KMS-11 (cell line): ENCODE results near the gene MROH7.
"Not testable (repeated sequence)": the region's sequence is repeated elsewhere in the genome, so short reads cannot be mapped to it uniquely, and the experiment has no call there.

Source experiments
- H2AFZ ChIP-seq: fragments of 200-600 bp; sonication (generic); 2 replicates; pipeline ENCODE4 v1.6.1; 2016; ENCODE audit warnings: antibody characterized with exemption, mixed run types, low read depth
- H3K27ac ChIP-seq: fragments of 200-600 bp; sonication (generic); 2 replicates; pipeline ENCODE4 v1.6.1; 2016; ENCODE audit warnings: mild to moderate bottlenecking, mixed run types
- H3K27me3 ChIP-seq: fragments of 200-600 bp; sonication (generic); 2 replicates; pipeline ENCODE4 v1.6.1; 2017; ENCODE audit warnings: mild to moderate bottlenecking, low read depth, mixed run types, moderate library complexity; ENCODE audit not compliant: insufficient read depth
- H3K36me3 ChIP-seq: fragments of 200-600 bp; sonication (generic); 2 replicates; pipeline ENCODE4 v1.6.1; 2017; ENCODE audit warnings: mild to moderate bottlenecking, mixed run types; ENCODE audit not compliant: insufficient read depth
- H3K4me1 ChIP-seq: fragments of 200-600 bp; sonication (generic); 2 replicates; pipeline ENCODE4 v1.6.1; 2016; ENCODE audit warnings: mild to moderate bottlenecking, low read depth, mixed run types; ENCODE audit not compliant: poor library complexity, severe bottlenecking
- H3K4me2 ChIP-seq: fragments of 200-600 bp; sonication (generic); 2 replicates; pipeline ENCODE4 v1.7.0; 2016; ENCODE audit warnings: mild to moderate bottlenecking, mixed run types
- H3K4me3 ChIP-seq: fragments of 200-600 bp; sonication (generic); IDR thresholded peaks from 2 replicates; pipeline ENCODE4 v1.6.1; 2017; ENCODE audit warnings: low read depth, low read length, mixed read lengths; ENCODE audit not compliant: insufficient read depth
- H3K79me2 ChIP-seq: fragments of 200-600 bp; sonication (generic); 2 replicates; pipeline ENCODE4 v1.6.1; 2016; ENCODE audit warnings: low read depth, mixed run types; ENCODE audit not compliant: insufficient read depth
- H3K9ac ChIP-seq: fragments of 200-600 bp; sonication (generic); 2 replicates; pipeline ENCODE4 v1.6.1; 2016; ENCODE audit warnings: mild to moderate bottlenecking, mixed run types
- H4K20me1 ChIP-seq: fragments of 200-600 bp; sonication (generic); 2 replicates; pipeline ENCODE4 v1.6.1; 2016; ENCODE audit warnings: mild to moderate bottlenecking, mixed run types; ENCODE audit not compliant: insufficient read depth
- TF ChIP-seq, protein P1 (sequence below): fragments of 200-600 bp; sonication (generic); conservative IDR thresholded peaks from 2 replicates; pipeline ENCODE4 v1.6.1; 2017; ENCODE audit warnings: low read depth, mild to moderate bottlenecking, antibody characterized with exemption, low read length, moderate library complexity, mixed read lengths

The MROH7 gene

GRCh38 chr1:54619749-54620148 is 21.8 kb upstream of the MROH7 start:
- H4K20me1 ChIP-seq: no peaks in the 10 kb centered on the region
- H3K36me3 ChIP-seq: no peaks in the 10 kb centered on the region
- H3K79me2 ChIP-seq: no peaks in the 10 kb centered on the region
- no peak overlapping the region for H3K4me2 ChIP-seq
- TF ChIP-seq, protein P1, sequence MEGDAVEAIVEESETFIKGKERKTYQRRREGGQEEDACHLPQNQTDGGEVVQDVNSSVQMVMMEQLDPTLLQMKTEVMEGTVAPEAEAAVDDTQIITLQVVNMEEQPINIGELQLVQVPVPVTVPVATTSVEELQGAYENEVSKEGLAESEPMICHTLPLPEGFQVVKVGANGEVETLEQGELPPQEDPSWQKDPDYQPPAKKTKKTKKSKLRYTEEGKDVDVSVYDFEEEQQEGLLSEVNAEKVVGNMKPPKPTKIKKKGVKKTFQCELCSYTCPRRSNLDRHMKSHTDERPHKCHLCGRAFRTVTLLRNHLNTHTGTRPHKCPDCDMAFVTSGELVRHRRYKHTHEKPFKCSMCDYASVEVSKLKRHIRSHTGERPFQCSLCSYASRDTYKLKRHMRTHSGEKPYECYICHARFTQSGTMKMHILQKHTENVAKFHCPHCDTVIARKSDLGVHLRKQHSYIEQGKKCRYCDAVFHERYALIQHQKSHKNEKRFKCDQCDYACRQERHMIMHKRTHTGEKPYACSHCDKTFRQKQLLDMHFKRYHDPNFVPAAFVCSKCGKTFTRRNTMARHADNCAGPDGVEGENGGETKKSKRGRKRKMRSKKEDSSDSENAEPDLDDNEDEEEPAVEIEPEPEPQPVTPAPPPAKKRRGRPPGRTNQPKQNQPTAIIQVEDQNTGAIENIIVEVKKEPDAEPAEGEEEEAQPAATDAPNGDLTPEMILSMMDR: no peak
- H3K4me1 ChIP-seq: no peaks in the 10 kb centered on the region
- no peak overlapping the region for H3K9ac ChIP-seq
- no peaks in the 10 kb centered on the region for H3K27me3 ChIP-seq
- H3K4me3 ChIP-seq: no peak overlapping the region
- H2AFZ ChIP-seq: no peak overlapping the region
- no peak overlapping the region for H3K27ac ChIP-seq

- H3K9ac ChIP-seq: no peak within 1 kb of the TSS
- no peaks in the 10 kb centered on the region for H3K79me2 ChIP-seq
- no peaks in the 10 kb centered on the region for H3K4me1 ChIP-seq
- no peaks in the 10 kb centered on the region for H4K20me1 ChIP-seq
- no peak within 1 kb of the TSS for H2AFZ ChIP-seq
- H3K4me3 ChIP-seq: no peak within 1 kb of the TSS
- TF ChIP-seq, protein P1: no peak
- no peaks in the 10 kb centered on the region for H3K36me3 ChIP-seq
- H3K27ac ChIP-seq: no peak within 1 kb of the TSS
- H3K27me3 ChIP-seq: no peaks in the 10 kb centered on the region
- H3K4me2 ChIP-seq: no peak within 1 kb of the TSS
Measured at GRCh38 chr1:54623216-54624007, 18.2 kb upstream of the MROH7 start, which contains the start of gene FAM151A. Gene FAM151A, minus strand, starts transcription at chr1:54623525. Its CDS starts 130 bp downstream, at chr1:54623395.

DNA sequence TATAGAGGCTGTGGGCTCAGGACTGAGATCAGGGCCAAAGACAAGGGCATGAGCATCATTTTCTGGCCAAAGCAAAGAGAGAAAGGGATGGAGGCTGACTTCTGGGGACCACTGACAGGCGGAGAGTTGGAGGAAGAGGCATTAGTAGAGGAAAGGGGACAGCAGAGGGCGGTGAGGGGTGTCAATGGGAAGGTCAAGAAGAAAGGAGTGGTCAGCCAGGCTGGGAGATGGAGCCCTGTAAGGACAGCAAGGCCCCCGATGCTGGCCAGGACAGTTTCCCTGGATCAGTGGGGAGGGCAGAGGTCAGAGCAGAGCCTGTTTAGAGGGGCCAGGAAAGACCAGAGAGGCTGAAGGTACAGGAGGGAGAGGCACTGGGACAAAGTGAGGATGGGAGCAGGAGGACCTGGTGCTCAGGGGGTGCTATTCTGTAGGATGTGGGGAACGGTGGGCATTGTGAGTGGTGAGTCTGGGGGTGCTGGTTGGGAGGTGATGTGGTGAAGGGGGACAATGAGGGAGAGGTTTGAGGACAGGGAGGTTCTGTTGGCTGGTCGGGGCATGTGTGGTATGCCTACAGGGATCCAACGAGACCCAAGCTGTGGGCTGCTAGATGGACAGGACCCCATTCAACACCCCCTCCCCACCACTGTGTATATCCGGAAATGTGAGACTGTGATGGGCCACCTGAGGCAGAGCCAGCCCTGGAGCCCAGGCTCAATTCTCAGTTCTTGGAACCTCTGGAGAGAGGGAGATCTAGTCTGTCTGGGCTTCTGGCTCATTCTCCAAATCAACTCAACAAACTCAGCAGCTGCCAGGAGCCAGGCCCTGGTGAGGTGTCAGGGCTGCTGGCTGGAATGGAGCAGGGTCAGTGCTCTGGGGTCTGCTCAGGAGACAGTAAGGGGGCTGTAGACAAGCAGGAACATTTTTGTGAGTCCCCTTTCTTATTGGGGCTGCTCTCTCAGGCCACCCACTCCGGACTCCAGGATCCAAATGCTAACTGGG is 16.8 kb upstream of the MROH7 start:
- Histone ChIP-seq H3K27ac (no peak overlapping the region), H3K36me3 (no peaks in the 10 kb centered on the region), H3K4me1 (no peaks in the 10 kb centered on the region), H3K27me3 (no peaks in the 10 kb centered on the region), H3K9ac (no peak overlapping the region), H2AFZ (no peak overlapping the region), H3K4me3 (no peak overlapping the region), H3K79me2 (no peaks in the 10 kb centered on the region), H3K4me2 (no peak overlapping the region), H4K20me1 (no peaks in the 10 kb centered on the region)
- TF ChIP-seq, protein P1: no peak

DNA sequence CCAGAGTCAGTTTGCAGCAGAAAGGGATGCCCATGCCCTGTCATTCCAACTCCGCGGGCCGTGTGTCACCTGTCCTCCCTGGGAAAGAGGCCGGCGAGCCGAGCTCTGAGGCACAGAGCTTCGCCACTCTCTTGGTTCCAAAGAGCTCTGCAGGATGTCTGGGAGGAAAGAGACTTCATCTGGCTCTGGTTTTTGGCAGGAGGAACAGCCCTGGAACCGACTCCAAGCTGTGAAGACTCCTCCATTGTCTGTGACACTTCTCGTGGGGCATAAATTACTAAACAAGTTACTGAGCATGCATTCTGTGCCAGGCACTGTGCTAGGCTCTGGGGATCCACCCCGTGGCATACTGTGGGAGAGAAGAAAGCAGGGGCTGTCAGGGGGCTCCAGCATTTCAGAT is 14.4 kb upstream of the MROH7 start:
- Histone ChIP-seq H3K79me2 (no peaks in the 10 kb centered on the region), H2AFZ (no peak overlapping the region), H3K4me2 (no peak overlapping the region), H3K27ac (no peak overlapping the region), H3K4me1 (no peaks in the 10 kb centered on the region), H3K9ac (no peak overlapping the region), H4K20me1 (no peaks in the 10 kb centered on the region), H3K27me3 (no peaks in the 10 kb centered on the region), H3K36me3 (no peaks in the 10 kb centered on the region), H3K4me3 (no peak overlapping the region)
- TF ChIP-seq, protein P1: no peak

DNA sequence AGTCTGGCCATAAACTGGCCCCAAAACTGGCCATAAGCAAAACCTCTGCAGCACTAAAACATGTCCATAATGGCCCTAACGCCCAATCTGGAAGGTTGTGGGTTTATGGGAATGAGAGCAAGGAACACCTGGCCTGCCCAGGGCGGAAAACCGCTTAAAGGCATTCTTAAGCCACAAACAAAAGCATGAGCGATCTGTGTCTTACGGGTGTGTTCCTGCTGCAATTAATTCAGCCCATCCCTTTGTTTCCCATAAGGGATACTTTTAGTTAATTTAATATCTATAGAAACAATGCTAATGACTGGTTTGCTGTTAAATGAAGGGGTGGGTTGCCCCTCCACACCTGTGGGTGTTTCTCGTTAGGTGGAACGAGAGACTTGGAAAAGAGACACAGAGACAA is 5.8 kb upstream of the MROH7 start:
- not testable (repeated sequence) for H3K27ac ChIP-seq, H3K4me3 ChIP-seq

DNA sequence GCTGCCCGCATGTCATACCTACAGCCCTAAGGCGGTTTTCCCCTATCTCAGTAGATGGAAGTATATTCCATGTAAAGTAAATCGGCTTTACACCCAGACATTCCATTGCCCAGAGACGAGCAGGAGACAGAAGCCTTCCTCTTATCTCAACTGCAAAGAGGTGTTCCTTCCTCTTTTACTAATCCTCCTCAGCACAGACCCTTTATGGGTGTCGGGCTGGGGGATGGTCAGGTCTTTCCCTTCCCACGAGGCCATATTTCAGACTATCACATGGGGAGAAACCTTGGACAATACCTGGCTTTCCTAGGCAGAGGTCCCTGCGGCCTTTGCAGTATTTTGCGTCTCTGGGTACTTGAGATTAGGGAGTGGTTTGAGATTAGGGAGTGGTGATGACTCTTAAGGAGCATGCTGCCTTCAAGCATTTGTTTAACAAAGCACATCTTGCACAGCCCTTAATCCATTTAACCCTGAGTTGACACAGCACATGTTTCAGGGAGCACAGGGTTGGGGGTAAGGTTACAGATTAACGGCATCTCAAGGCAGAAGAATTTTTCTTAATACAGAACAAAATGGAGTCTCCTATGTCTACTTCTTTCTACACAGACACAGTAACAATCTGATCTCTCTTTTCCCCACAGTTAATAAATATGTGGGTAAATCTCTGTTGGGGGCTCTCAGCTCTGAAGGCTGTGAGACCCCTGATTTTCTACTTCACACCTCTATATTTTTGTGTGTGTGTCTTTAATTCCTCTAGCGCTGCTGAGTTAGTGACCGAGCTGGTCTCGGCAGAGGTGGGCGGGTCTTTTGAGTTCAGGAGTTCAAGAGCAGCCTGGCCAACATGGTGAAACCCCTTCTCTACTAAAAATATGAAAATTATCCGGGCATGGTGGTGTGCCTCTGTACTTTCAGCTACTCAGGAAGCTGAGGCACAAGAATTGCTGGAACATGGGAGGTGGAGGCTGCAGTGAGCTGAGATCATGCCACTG is 4.8 kb upstream of the MROH7 start:
- H3K4me3 ChIP-seq, H3K79me2 ChIP-seq, H2AFZ ChIP-seq, H3K27me3 ChIP-seq, H3K36me3 ChIP-seq, H3K4me1 ChIP-seq, H3K4me2 ChIP-seq, H3K9ac ChIP-seq, H3K27ac ChIP-seq, H4K20me1 ChIP-seq: not testable (repeated sequence)

More for the DNA sequence above, 5.8 kb upstream of the MROH7 start:
- not testable (repeated sequence) for H3K27me3 ChIP-seq, H4K20me1 ChIP-seq, H2AFZ ChIP-seq, H3K4me1 ChIP-seq, H3K79me2 ChIP-seq, H3K9ac ChIP-seq, H3K4me2 ChIP-seq, H3K36me3 ChIP-seq
